HG02943 (cell line): ENCODE data around the gene RFESD.

Experiments
- ATAC-seq: cut with Tn5 transposase; IDR thresholded peaks from one replicate; pipeline ENCODE4 v1.9.1; 2021; ENCODE audit warnings: mild to moderate bottlenecking, low read depth, moderate library complexity; ENCODE audit not compliant: unreplicated experiment

The RFESD gene

GRCh38 chr5:95660060-95660459 lies 13.5 kb downstream of the RFESD start:
- ATAC-seq: no peak

GRCh38 chr5:95662946-95663345 lies 16.4 kb downstream of the RFESD start:
- no peak for ATAC-seq

- ATAC-seq: no peak
These were observed 17.7 kb downstream of the RFESD start for GRCh38 chr5:95664204-95664786.

- no peak for ATAC-seq
These were observed 20.6 kb downstream of the RFESD start for GRCh38 chr5:95667061-95667618.

- no peak for ATAC-seq
These were observed 21.1 kb downstream of the RFESD start for GRCh38 chr5:95667678-95668077.

- ATAC-seq: no peak
These were observed 21.6 kb downstream of the RFESD start for GRCh38 chr5:95668216-95668615.

- ATAC-seq: no peak
These were observed 22.2 kb downstream of the RFESD start for GRCh38 chr5:95668728-95669127.

- no peak for ATAC-seq
These were observed 23.0 kb downstream of the RFESD start for GRCh38 chr5:95669540-95669939.

GRCh38 chr5:95669985-95670384 lies 23.4 kb downstream of the RFESD start:
- ATAC-seq: no peak

- ATAC-seq: no peak
These were observed 24.0 kb downstream of the RFESD start for GRCh38 chr5:95670568-95670967.

- no peak for ATAC-seq
These were observed 25.2 kb downstream of the RFESD start for GRCh38 chr5:95671826-95672225.

GRCh38 chr5:95672641-95673040 lies 26.1 kb downstream of the RFESD start:
- ATAC-seq: no peak

- no peak for ATAC-seq
These were observed 26.5 kb downstream of the RFESD start for GRCh38 chr5:95673081-95673480.

- ATAC-seq: no peak
These were observed 36.3 kb downstream of the RFESD start, which contains the start of gene SPATA9 for GRCh38 chr5:95682891-95683290. Gene SPATA9 (minus strand): TSS chr5:95682991. CDS start chr5:95682854, 137 bp downstream.

- no peak for ATAC-seq
These were observed 37.8 kb downstream of the RFESD start for GRCh38 chr5:95684361-95684760.

GRCh38 chr5:95686651-95687050 lies 40.1 kb downstream of the RFESD start:
- no peak for ATAC-seq

- ATAC-seq: no peak
These were observed 43.1 kb downstream of the RFESD start for GRCh38 chr5:95689680-95690079.

- no peak for ATAC-seq
These were observed 43.8 kb downstream of the RFESD start for GRCh38 chr5:95690333-95690732.

GRCh38 chr5:95697781-95698681 lies 51.5 kb downstream of the RFESD start:
- ATAC-seq: no peak

- ATAC-seq: no peak
These were observed 52.8 kb downstream of the RFESD start for GRCh38 chr5:95699337-95699736.

- no peak for ATAC-seq
These were observed 54.5 kb downstream of the RFESD start for GRCh38 chr5:95701074-95701473.

- no peak for ATAC-seq
These were observed 57.6 kb downstream of the RFESD start for GRCh38 chr5:95704150-95704549.
